Testis (tissue), 3 donors: ENCODE data around the gene NOSIP. TPM values are rescaled to one million over a fixed set of nuclear protein-coding genes. Genes with fewer than 3 reads are reported as not detected.

Experiments
- DNase-seq: peaks from one replicate; pipeline ENCODE4 v3.0.0-alpha.2; 2019
- H3K27ac ChIP-seq, 2 donors: fragments of 200-600 bp; sonication (generic); one replicate each; pipeline ENCODE4 v1.5.1; 2019
- H3K27me3 ChIP-seq: fragments of 200-600 bp; sonication (generic); one replicate; pipeline ENCODE4 v1.5.1; 2019
- H3K36me3 ChIP-seq: fragments of 200-600 bp; sonication (generic); one replicate; pipeline ENCODE4 v1.5.1; 2017; ENCODE audit warnings: low read depth; ENCODE audit errors: missing control alignments
- H3K4me1 ChIP-seq: fragments of 200-600 bp; sonication (generic); one replicate; pipeline ENCODE4 v1.5.1; 2019
- H3K4me3 ChIP-seq, 2 donors: fragments of 200-600 bp; sonication (generic); one replicate each; pipeline ENCODE4 v1.5.1; 2017 to 2019
- H3K9me3 ChIP-seq: fragments of 200-600 bp; sonication (generic); one replicate; pipeline ENCODE4 v1.5.1; 2017
- POLR2A ChIP-seq: fragments of 450-650 bp; IDR thresholded peaks from one replicate; pipeline ENCODE4 v1.6.1; 2017; ENCODE audit warnings: antibody characterized with exemption, mild to moderate bottlenecking, moderate library complexity
- WGBS, 2 donors: methylation state at CpG; one replicate each; pipeline ENCODE4 v1.1.5; 2018; 5-methylcytosine and 5-hydroxymethylcytosine counted together
- intact Hi-C: fragments of 100-400 bp; cut with DNase I; formaldehyde crosslinking; loops from one replicate; pipeline ENCODE4 v1.15.1; 2023; ENCODE audit warnings: low total_unique reads
- polyA plus RNA-seq: library from polyadenylated mRNA; stranded (reverse); fragments of 350-450 nt; fragmentation: Illumina TruSeq; extraction: RNeasy Lipid Tissue Mini Kit (QIAGEN cat#74804); gene quantifications from one replicate; pipeline ENCODE4 v1.2.3, GENCODE V29; 2014; ENCODE audit warnings: low read depth, low replicate concordance; ENCODE audit not compliant: insufficient read depth
- total RNA-seq, 2 donors: library from RNA; depleted of rRNA; stranded (reverse); fragments of >200 nt; gene quantifications; one replicate each; pipeline ENCODE4 v1.2.3, GENCODE V29; 2016
- TF ChIP-seq, protein P1 (sequence below), 3 experiments: fragments of 450-650 bp in 2 of 3; fragments of 200-600 bp in 1 of 3; sonication (generic) in 1 of 3; IDR thresholded peaks; one replicate each; pipeline ENCODE4 v1.5.1; 2016 to 2019; ENCODE audit warnings: antibody characterized with exemption in 3 of 3, mild to moderate bottlenecking in 2 of 3, moderate library complexity in 1 of 3

Gene NOSIP
- total and polyA plus RNA-seq, 3 donors from 2014 or later: 145 to 241 (median 151) TPM

DNA sequence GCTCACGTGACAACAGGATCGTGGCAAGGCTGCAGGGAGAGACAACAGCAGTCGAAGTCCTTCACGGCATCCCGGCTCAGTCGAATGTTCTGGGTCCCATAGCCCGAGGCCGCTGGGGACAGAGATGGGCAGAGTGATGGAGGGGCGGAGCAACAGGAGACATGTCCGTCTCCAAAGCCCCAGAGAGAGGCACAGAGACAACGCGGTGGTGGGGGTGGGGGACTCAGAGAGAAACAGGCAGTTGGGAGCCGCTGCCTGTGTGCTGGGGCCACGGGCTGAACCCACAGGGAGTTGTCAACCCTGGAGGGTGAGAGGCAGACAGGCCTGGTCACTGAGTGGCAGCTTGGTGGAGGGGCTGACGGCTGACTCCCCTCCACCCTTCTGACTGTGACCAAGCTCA, 20.4 kb downstream of the NOSIP start:
- TF ChIP-seq, protein P1, sequence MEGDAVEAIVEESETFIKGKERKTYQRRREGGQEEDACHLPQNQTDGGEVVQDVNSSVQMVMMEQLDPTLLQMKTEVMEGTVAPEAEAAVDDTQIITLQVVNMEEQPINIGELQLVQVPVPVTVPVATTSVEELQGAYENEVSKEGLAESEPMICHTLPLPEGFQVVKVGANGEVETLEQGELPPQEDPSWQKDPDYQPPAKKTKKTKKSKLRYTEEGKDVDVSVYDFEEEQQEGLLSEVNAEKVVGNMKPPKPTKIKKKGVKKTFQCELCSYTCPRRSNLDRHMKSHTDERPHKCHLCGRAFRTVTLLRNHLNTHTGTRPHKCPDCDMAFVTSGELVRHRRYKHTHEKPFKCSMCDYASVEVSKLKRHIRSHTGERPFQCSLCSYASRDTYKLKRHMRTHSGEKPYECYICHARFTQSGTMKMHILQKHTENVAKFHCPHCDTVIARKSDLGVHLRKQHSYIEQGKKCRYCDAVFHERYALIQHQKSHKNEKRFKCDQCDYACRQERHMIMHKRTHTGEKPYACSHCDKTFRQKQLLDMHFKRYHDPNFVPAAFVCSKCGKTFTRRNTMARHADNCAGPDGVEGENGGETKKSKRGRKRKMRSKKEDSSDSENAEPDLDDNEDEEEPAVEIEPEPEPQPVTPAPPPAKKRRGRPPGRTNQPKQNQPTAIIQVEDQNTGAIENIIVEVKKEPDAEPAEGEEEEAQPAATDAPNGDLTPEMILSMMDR (IDR thresholded peaks at IDR 0.05): no peak
- no peak for TF ChIP-seq POLR2A
- Histone ChIP-seq H3K36me3 (no peaks in the 10 kb centered on the region), H3K9me3 (no peaks in the 10 kb centered on the region), H3K27me3 (no peaks in the 10 kb centered on the region), H3K4me1 (peaks cover 5% of the 10 kb centered on the region), H3K27ac (no peak overlapping the region), H3K4me3 (no peak overlapping the region)
- intact Hi-C loops: no loop called here
- DNase-seq: no peak
- WGBS, 2 donors: 75 to 83% methylated on average over 11 to 15 of the region's 15 CpGs

DNA sequence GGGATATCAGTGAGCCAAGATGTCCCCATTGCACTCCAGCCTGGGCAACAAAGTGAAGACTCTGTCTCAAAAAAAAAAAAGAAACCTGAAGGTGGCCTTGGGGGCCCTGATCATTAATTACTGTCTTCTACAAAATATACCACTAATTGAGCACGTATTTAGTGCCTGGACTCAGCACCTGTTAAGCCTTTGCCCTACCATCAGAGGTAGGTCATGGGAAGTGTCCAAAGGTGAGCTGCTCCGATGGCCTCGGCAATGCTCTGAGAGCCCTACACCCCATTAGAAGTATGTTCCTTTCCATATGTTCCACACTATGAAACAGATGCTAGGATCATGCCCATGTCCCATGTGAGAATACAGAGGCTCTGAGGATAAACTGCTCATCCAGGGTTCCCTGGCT, 20.9 kb downstream of the NOSIP start:
- peaks cover 5% of the 10 kb centered on the region for H3K4me1 ChIP-seq
- no peak overlapping the region for H3K4me3 ChIP-seq
- no peak for DNase-seq
- no peak overlapping the region for H3K27ac ChIP-seq
- H3K36me3 ChIP-seq: no peaks in the 10 kb centered on the region
- TF ChIP-seq, protein P1 (IDR thresholded peaks at IDR 0.05): no peak
- no peak for TF ChIP-seq POLR2A
- H3K9me3 ChIP-seq: no peaks in the 10 kb centered on the region
- no peaks in the 10 kb centered on the region for H3K27me3 ChIP-seq
- intact Hi-C loops: no loop called here
- 90 to 96% methylated on average over 3 of the region's 3 CpGs for WGBS, 2 donors

DNA sequence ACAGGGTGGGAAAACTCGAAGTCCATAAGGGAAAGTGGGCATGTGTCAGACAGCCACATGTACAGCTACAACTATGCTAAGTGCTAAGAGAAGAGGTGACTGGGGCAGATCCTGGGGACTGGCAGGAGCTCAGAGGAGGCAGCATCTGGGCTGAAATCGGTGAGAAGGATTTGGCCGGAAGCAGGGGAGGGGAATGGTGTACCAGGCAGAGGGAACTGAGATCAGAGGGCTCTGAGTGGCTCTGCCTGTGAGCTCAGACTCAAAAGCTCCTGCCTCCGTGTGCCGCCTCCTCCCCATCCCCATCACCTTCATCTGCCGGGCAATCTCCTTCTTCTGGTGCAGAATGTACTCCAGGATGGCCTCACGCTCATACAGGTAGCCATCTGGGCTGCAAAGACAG, 21.8 kb downstream of the NOSIP start:
- no peak for TF ChIP-seq POLR2A
- TF ChIP-seq, protein P1 (IDR thresholded peaks at IDR 0.05): no peak
- no peaks in the 10 kb centered on the region for H3K9me3 ChIP-seq
- H3K27ac ChIP-seq: no peak overlapping the region
- intact Hi-C loops: no loop called here
- DNase-seq: no peak
- no peaks in the 10 kb centered on the region for H3K36me3 ChIP-seq
- H3K4me1 ChIP-seq: peaks cover 8% of the 10 kb centered on the region
- H3K27me3 ChIP-seq: no peaks in the 10 kb centered on the region
- H3K4me3 ChIP-seq: no peak overlapping the region
- WGBS, 2 donors: 86 to 88% methylated on average over 7 of the region's 7 CpGs

DNA sequence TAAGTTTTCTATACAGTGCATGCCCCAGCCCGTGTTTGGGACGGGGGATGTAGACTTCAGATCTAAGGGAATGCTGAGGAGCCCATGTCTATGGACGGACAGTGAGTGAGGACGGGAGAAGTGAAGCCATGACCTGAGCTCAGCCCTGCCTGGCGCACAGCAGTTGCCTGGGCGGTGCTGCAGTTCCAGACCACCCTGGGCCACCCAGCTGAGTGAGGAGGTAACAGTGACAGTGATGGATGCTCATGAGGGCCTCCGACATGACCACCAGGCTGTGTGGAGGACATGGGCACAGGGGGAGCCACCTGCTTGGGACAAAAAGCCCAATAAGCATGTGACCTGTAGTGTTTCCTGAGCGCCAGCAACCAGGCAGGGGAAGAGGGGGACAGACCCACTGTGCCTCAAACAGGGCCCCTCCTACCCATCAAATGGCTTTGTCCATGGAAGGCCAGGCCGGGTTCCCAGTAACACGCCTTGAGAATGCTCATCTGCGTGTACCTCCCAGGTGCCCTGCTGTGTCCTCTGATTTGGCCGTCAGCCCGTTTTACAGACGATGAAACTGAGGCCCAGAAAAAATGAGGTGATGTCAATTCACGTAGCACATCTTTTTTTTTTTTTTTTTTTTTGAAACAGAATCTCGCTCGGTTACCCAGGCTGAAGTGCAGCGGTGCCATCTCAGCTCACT, 22.6 kb downstream of the NOSIP start:
- H3K27me3 ChIP-seq: no peaks in the 10 kb centered on the region
- peaks cover 11% of the 10 kb centered on the region for H3K4me1 ChIP-seq
- intact Hi-C loops: no loop called here
- H3K36me3 ChIP-seq: no peaks in the 10 kb centered on the region
- TF ChIP-seq, protein P1 (IDR thresholded peaks at IDR 0.05): no peak
- TF ChIP-seq POLR2A: no peak
- H3K27ac ChIP-seq: no peak overlapping the region
- no peak overlapping the region for H3K4me3 ChIP-seq
- H3K9me3 ChIP-seq: no peaks in the 10 kb centered on the region
- 88 to 90% methylated on average over 15 to 18 of the region's 18 CpGs for WGBS, 2 donors
- no peak for DNase-seq
